GM12874 (cell line): ENCODE measurements around the gene CHMP4A.

Experiments
- TF ChIP-seq, protein P1 (sequence below): IDR thresholded peaks from 2 replicates; pipeline ENCODE4 v1.5.1; 2011; ENCODE audit warnings: low read depth, mild to moderate bottlenecking, control low read depth, low read length, moderate library complexity; ENCODE audit not compliant: insufficient read depth

Gene CHMP4A, protein sequence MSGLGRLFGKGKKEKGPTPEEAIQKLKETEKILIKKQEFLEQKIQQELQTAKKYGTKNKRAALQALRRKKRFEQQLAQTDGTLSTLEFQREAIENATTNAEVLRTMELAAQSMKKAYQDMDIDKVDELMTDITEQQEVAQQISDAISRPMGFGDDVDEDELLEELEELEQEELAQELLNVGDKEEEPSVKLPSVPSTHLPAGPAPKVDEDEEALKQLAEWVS

DNA sequence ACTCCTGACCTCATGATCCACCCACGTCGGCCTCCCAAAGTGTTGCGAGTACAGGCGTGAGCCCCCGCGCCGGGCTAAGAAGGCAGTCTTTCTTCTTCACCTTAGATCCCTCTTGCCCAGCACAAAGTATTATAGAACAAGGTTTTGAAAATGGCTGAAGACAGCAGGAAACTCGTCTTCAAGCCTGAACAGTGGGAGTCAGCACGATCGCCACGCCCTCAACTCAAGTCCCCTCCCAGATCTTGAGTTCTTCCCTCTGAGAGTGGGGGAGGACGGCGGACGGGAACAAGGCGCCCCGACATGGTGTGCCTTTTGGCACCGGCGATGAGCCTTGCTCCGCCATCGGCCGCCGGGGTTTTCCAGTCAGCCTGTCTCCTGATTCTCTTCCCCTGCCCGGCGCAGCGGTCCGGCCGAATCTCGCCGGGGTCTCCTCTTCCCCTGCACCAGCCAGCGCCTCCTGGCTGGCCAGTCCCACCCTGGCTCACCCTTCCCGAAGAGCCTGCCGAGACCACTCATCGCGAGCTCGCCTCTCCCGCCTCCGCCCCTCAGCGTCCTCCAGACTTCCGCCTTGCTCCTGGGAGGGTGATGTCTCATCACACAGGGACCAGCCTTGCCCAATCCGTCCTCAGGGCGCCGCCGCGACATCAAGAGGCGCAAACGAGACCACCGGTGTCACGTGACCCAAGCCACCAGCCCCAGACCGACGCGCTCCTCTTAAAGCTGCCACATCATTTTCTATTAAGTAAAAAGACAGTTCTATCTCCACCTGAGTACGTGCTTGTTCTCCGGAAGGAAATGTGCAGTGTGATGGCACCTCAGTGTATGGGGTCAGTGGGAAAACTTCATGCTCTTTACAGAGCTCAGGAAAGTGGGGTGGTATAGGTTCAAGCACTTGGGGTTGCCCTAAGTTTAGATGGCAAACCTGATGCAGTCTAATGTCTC lies at the start of gene CHMP4A:
CHMP4A (minus strand) TSS at position 565 of the 942 bp plus-strand sequence; CDS start at position 516, 49 bp downstream.
- TF ChIP-seq, protein P1, sequence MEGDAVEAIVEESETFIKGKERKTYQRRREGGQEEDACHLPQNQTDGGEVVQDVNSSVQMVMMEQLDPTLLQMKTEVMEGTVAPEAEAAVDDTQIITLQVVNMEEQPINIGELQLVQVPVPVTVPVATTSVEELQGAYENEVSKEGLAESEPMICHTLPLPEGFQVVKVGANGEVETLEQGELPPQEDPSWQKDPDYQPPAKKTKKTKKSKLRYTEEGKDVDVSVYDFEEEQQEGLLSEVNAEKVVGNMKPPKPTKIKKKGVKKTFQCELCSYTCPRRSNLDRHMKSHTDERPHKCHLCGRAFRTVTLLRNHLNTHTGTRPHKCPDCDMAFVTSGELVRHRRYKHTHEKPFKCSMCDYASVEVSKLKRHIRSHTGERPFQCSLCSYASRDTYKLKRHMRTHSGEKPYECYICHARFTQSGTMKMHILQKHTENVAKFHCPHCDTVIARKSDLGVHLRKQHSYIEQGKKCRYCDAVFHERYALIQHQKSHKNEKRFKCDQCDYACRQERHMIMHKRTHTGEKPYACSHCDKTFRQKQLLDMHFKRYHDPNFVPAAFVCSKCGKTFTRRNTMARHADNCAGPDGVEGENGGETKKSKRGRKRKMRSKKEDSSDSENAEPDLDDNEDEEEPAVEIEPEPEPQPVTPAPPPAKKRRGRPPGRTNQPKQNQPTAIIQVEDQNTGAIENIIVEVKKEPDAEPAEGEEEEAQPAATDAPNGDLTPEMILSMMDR = no peak

DNA sequence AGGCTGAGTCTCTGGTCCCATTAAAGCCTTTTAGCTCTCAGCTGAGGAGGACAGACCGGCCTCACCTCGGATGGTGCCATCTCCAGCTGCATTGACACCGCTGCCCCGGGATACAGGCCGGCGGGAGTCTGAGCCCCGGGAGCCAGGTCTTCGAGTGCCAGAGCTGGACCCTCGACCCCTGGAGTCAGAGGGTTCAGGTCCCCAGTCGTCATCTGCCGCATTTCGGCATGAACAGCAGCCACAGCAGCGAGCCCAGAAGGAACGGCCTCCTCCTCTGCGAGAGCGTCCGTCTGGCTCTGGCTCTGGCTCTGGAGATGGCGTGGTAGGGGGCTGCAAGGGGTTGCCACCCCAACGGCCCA lies 48.7 kb upstream of the CHMP4A start:
- TF ChIP-seq, protein P1 = no peak

DNA sequence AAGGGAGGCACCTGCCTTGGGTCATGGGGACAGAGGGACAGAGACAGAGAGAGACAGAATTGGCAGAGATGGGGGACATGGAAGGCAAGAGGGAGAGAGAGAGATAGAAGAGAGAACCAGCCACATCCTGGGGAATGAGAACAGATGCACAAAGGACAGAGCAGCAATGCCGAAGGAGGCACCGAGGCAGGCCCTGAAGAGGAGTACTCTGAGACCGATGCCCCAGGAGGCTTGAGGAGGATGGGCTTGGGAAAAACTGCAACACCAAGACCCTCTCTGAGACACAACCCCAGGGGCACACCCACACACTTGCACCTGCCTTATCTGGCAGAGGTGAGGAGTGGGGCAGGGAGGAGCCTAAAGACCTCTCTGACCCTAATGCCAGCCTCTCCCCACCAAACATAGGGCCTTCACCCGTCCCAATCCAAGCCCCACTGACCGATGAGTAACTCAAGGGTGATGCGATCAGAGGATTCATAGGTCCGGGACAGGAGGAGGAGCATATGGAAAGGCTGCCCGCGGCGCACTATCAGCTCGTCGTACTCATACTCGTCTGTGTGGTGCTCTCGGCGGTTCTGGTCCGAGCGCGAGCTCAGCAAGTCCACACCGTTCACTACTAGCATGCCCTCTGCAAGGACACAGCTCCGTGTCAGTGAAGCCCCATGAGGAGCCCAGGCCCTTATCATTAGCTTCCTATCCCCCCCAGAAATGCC lies 48.1 kb upstream of the CHMP4A start:
- TF ChIP-seq, protein P1 = no peak

DNA sequence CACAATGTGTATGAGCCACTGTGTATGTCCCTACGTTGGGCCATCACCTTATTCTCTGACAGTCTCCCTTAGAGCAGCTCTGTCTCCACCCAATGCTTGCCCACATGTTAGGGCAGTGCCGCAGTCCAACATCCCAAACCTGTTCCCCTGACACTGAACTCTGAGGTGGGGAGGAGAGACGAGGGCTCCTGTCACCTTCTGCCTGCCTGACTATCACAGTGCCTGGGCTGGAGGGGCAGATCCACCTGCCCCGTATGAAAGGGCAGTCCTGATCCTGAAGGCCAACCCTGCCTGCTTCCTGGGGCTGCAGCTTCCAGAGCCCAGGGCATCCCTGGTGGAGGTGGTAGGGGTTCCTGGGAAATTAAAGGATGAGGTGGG lies 47.5 kb upstream of the CHMP4A start:
- TF ChIP-seq, protein P1 = no peak

DNA sequence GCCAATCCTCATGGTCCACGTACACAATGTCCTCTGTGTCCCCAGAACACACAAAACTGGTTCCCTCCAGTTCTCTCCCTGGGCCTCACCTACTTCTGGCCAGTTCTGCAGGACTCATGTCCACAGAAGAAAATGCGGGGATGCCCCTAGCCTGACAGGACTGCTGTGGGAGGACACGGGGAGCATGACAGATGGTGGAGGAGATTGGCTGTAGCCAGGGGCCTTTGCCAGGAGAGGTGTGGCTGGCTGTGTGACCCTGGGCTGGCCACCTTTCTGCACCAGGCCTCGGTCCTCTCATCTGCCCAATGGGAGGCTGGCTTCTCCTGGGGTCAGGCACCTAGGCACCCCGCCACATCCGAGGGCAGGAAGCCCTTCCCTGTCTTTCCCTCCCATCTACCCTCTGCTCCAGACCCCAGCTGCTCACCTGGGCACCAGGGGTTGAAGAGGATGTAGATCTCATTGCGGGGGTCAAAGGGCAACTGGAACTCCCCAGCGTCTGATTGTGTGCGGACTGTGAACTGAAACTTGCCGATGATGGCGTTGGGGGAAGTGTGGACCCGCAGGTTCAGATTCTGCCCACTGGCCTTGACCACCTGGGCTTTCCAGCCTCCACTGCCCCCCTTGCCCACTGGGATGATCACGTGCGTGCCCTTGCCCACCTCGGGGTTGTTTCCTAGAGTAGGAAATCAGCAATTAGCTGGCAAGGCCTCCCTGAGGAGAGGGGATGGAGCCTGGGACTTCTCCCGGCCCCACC lies 46.9 kb upstream of the CHMP4A start:
- TF ChIP-seq, protein P1 = no peak

DNA sequence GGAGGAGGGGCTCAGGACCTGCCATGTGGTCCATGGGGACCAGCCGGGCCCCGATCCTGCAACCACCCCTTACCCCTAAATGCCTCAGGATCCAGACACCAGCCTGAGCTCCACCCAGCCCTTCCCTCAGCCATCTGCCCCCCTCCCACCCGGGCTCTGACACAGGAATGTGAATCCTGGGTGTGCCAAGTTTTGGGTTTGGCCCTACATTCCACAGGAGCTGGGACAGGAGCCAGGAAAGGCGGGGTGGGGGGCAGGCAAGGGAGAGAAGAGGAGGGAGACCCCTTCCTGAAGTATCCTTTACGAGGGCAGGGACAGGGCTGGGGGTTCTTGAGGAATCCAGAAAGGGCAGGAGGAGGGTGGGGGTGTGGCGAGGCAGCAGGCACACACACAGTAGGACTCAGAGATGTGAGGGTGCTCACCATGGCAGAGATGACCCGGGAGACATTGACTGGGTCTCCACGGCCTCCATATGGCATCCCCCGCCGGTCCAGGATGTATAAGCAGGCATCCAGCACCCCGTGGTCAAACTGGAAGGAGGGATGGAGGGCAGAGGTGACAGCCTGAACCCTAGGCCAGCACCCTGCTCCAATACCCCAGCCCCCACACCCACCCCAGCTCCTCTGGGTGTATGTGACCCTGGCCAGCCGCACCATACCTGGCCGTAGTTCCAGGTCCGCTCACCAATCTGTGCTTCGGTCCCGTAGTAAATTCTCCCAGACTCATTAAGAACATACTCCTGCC lies 46.2 kb upstream of the CHMP4A start:
- TF ChIP-seq, protein P1 = no peak
